HUDEP-2 (cell line): ENCODE data around the gene OR9A4.
"Not testable (repeated sequence)": the region's sequence is repeated elsewhere in the genome, so short reads cannot be mapped to it uniquely, and the experiment has no call there.

Experiments used
- DNase-seq, 76 experiments: peaks; one replicate each; lab custom pipeline; 2025; ENCODE audit not compliant: unreplicated experiment in 76 of 76; lab: John Stamatoyannopoulos, UW

The OR9A4 gene

GRCh38 chr7:141916099-141916498 is at the start of gene OR9A4:
Gene OR9A4, plus strand, starts transcription at chr7:141916399. Its CDS starts 2,477 bp downstream, at chr7:141918876.
- no peak for DNase-seq

GRCh38 chr7:141866974-141867373 is 49.2 kb upstream of the OR9A4 start:
- DNase-seq: no peak

- no peak for DNase-seq
These were observed 43.3 kb upstream of the OR9A4 start for GRCh38 chr7:141872931-141873330.

GRCh38 chr7:141874787-141875186 is 41.4 kb upstream of the OR9A4 start:
- no peak for DNase-seq

GRCh38 chr7:141875453-141875852 is 40.7 kb upstream of the OR9A4 start:
- no peak for DNase-seq

GRCh38 chr7:141876371-141876770 is 39.8 kb upstream of the OR9A4 start:
- DNase-seq: no peak

- DNase-seq: no peak
These were observed 38.8 kb upstream of the OR9A4 start for GRCh38 chr7:141877365-141877764.

- DNase-seq: no peak
These were observed 35.2 kb upstream of the OR9A4 start for GRCh38 chr7:141880960-141881359.

- DNase-seq: no peak
These were observed 31.5 kb upstream of the OR9A4 start for GRCh38 chr7:141884539-141885225.

- no peak for DNase-seq
These were observed 26.9 kb upstream of the OR9A4 start for GRCh38 chr7:141889321-141889720.

GRCh38 chr7:141891336-141891735 is 24.9 kb upstream of the OR9A4 start:
- no peak for DNase-seq

GRCh38 chr7:141899366-141899765 is 16.8 kb upstream of the OR9A4 start:
- not testable (repeated sequence) for DNase-seq

- DNase-seq: no peak
These were observed 9.9 kb upstream of the OR9A4 start for GRCh38 chr7:141906285-141906684.

- DNase-seq: no peak
These were observed 4.8 kb upstream of the OR9A4 start for GRCh38 chr7:141911391-141911790.

GRCh38 chr7:141915565-141915964 is 634 bp upstream of the OR9A4 start:
- no peak for DNase-seq

GRCh38 chr7:141920281-141920680 is 4.1 kb downstream of the OR9A4 start:
- DNase-seq: no peak

- DNase-seq: no peak
These were observed 12.1 kb downstream of the OR9A4 start for GRCh38 chr7:141928146-141928844.

GRCh38 chr7:141928845-141929195 is 12.6 kb downstream of the OR9A4 start:
- DNase-seq: no peak

- DNase-seq: no peak
These were observed 14.0 kb downstream of the OR9A4 start for GRCh38 chr7:141930211-141930610.

- no peak for DNase-seq
These were observed 24.9 kb downstream of the OR9A4 start for GRCh38 chr7:141941075-141941474.

- no peak for DNase-seq
These were observed 27.6 kb downstream of the OR9A4 start for GRCh38 chr7:141943846-141944245.

GRCh38 chr7:141944811-141945210 is 28.6 kb downstream of the OR9A4 start:
- no peak for DNase-seq
